Posterior cingulate gyrus (tissue), 11 donors: Measurements from ENCODE around the gene VCAM1.

Experiments
- DNase-seq, 10 donors: peaks; one replicate each; pipeline versions ENCODE4 v3.0.0 to v3.0.0-alpha.2; 2020 to 2021; ENCODE audit warnings: mixed read lengths in 3 of 10
- intact Hi-C: fragments of 100-400 bp; cut with DNase I; formaldehyde crosslinking; loops from one replicate; pipeline ENCODE4 v1.15.1; 2023

Gene VCAM1

GRCh38 chr1:100722221-100722620 lies 2.7 kb downstream of the VCAM1 start:
- DNase-seq: no peak
- intact Hi-C loops: no loop called here

- no peak for DNase-seq
- intact Hi-C loops: no loop called here
Measured at GRCh38 chr1:100724281-100724680, 4.7 kb downstream of the VCAM1 start.

GRCh38 chr1:100730130-100730529 lies 10.6 kb downstream of the VCAM1 start:
- no peak for DNase-seq
- intact Hi-C loops: no loop called here

- intact Hi-C loops: no loop called here
- no peak for DNase-seq
Measured at GRCh38 chr1:100731309-100731708, 11.8 kb downstream of the VCAM1 start.

GRCh38 chr1:100731758-100732157 lies 12.2 kb downstream of the VCAM1 start:
- DNase-seq: no peak
- intact Hi-C loops: no loop called here

GRCh38 chr1:100734676-100735075 lies 15.1 kb downstream of the VCAM1 start:
- intact Hi-C loops: no loop called here
- no peak for DNase-seq

DNA sequence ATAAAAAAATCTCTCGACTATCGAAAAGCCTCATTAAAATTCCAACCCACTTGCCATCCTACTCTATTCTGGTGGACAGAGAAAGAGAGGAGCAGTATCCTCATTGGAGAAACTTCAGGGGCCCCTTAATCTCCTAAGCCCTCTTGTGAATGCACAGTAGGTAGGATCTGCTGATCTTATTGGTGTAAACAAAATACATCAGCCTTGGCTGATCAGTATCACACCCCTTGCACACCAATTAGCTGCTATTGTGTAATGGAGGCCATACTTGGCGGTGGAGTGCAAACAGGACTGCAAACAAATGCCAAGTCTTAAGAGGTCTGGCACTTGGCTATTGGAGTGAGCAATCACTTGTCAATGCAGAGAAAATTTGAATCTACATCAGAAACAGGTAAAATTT lies 15.7 kb downstream of the VCAM1 start:
- DNase-seq: no peak
- intact Hi-C loops: no loop called here

- intact Hi-C loops: no loop called here
- DNase-seq: no peak
Measured at GRCh38 chr1:100736324-100736723, 16.8 kb downstream of the VCAM1 start.

DNA sequence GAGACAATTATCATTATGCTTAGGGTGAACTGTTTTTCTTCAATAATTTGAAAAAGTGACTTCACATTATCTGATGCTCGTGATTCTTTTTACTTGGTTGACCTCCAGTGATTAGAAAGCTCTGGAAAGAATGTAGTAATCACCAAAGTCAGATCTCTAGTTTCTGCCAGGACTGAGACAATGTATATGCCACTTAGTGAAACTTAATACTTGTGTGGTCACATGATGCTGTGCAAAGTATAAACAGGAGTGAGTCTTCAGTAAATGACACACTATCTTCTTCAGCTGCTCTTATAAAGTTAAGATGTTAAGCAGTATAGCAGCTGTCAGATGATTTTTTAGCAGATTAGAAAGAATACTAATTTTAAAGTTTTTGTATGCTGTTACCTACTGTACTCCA lies 17.2 kb downstream of the VCAM1 start:
- intact Hi-C loops: no loop called here
- no peak for DNase-seq

- no peak for DNase-seq
Measured at GRCh38 chr1:100746542-100746932, 27.0 kb downstream of the VCAM1 start.

GRCh38 chr1:100747771-100748170 lies 28.2 kb downstream of the VCAM1 start:
- no peak for DNase-seq
- intact Hi-C loops: no loop called here

More at GRCh38 chr1:100746542-100746932, 27.0 kb downstream of the VCAM1 start:
- intact Hi-C loops: no loop called here

DNA sequence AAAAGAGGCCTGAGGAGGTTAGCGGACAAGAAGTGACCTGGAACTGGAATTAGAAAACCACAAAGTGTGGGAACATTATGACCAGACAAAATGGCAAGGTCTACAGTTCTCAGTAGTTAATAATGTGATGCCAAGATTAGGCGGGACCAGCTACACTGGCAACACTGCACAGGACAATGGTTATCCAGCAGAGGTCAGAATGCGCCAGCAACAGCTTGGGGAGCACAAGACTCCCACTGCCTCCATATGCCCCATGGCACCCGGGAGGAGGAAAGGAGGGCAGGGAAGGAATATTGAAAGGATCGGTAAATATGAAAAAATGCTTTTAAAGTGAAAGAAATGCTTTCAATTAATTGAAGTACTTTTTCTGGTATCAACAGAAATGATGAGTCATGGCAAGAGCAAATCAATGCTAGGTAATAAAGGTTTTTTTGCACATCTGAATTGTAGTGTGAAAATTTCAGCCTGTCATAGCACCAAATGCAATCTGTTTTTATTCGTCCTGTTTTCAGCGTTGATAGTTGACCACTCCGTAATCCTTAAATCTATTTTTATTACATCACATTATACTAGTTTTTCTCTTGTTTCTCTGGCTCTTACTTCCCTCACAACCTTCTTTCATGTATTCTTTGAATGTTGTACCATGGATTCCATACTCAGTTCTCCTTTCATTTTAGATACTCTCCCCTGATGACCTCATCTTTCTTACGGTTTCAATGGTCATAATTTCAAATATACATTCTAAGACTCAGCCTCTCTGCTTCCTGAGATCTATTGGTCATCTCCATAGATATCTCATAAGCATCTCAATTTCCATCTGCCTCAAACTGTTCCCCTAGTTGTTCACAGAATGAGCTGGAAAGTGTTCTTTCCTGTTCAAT lies 30.7 kb downstream of the VCAM1 start:
- DNase-seq: no peak
- intact Hi-C loops: no loop called here

GRCh38 chr1:100752791-100753190 lies 33.2 kb downstream of the VCAM1 start:
- DNase-seq: no peak
- intact Hi-C loops: no loop called here

GRCh38 chr1:100757946-100758345 lies 38.4 kb downstream of the VCAM1 start:
- intact Hi-C loops: no loop called here

DNA sequence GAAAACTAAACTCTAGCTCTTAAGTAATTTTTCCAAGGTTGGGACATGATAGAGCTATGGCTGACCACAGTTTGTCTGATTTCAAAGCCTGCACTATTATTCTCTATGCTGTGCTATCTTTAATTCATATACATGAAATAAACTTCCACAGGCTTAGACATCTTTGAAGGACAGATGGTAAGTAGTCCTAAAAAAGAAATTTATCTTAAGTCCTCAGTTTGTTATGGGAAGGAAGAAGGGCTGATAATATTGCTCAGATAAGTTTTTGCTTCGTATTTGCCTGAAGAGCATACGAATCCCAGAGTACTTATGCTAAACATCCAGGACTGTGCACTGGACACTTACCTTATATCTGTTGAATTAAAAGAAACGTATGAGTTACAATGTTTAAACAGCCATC lies 39.6 kb downstream of the VCAM1 start:
- no peak for DNase-seq
- intact Hi-C loops: no loop called here

More at GRCh38 chr1:100757946-100758345, 38.4 kb downstream of the VCAM1 start:
- DNase-seq: no peak

- DNase-seq: no peak
- intact Hi-C loops: no loop called here
Measured at GRCh38 chr1:100760511-100760910, 41.0 kb downstream of the VCAM1 start.

GRCh38 chr1:100762461-100762860 lies 42.9 kb downstream of the VCAM1 start:
- intact Hi-C loops: no loop called here
- DNase-seq: no peak

DNA sequence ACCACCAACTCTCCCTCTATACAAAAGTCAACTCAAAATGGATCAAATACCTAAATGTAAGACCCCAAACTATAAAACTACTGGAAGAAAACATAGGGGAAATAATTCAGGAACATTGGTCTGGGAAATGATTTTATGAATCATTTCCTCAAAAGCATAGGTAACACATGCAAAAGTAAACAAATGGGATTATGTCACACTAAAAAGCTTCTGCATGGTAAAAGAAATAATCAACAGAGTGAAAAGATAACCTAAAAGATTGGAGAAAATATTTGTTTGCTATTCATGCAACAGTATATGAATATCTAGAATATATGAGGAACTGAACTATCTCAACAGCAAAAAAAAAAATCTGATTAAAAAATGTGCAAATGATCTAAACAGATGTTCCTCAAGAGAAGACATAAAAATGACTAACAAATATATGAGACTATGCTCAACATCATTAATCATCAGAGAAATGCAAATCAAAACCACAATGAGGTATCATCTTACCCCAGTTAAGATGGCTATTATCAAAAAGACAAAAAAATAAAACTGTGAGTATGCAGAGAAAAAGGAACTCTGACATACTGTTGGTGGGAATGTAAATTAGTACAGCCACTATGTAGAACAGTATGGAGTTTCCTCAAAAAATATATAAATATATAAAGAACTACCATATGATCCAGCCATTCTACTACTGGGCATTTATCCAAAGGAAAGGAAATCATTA lies 47.8 kb downstream of the VCAM1 start:
- intact Hi-C loops: no loop called here

GRCh38 chr1:100769323-100769722 lies 49.8 kb downstream of the VCAM1 start:
- intact Hi-C loops: no loop called here
- no peak for DNase-seq

More for the DNA sequence above, 47.8 kb downstream of the VCAM1 start:
- no peak for DNase-seq

DNA sequence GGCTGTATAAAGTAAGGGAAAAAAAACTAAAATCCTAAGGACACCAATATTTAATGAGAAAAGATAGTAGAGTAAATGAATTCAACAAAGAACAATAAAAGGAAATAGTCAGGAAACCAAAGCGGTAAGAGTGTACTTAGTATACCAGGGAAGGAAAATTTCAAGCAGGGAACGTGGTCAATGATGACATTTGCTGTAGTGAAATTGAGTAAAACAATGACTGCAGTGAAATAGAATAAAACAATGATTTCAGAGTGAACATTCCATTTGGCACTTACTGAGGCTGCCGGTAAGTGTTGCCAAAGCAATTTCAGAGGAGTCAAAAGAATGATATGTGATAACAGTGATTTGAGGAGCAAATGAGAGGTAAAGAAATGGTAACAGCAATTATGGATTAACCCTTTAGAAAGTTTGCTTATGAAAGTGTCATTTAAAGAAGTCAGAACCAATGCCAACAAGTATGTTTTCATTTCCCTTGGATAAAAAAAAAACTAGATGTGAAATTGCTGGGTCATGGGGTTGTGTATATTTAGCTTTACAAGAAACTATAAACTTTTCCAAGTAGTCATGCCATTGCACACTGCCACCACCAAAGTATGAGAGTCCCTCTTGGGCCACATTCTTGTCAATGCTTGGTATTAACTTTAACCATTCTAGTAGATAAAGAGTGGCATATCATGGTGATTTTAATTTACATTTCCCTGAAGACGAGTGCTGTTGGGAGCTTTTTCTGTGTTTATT lies 50.5 kb downstream of the VCAM1 start:
- intact Hi-C loops: no loop called here
- no peak for DNase-seq

DNA sequence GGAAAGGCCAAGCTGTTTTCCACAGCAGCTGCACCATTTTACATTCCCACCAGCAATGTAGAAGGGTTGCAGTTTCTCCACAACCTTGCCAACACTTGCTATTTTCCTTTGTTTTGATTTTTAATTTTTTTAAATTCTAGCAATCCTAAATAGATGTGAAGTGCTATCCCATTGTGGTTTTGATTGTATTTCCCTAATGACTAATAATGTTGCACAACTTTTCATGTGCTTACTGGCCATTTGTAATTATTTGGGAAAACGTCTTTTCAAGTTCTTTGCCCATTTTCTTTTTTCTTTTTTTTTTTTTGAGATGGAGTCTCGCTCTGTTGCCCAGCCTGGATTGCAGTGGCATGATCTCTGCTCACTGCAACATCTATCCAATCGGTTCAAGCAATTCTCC lies 53.9 kb downstream of the VCAM1 start:
- no peak for DNase-seq
- intact Hi-C loops: no loop called here
